SH-SY5Y (cell line): ENCODE measurements around the gene CCRL2.

ENCODE experiments used
- GATA2 ChIP-seq: IDR thresholded peaks from 2 replicates; pipeline ENCODE4 v1.6.1; 2011; ENCODE audit warnings: mild to moderate bottlenecking, low read depth, low read length
- GATA3 ChIP-seq: IDR thresholded peaks from 2 replicates; pipeline ENCODE4 v1.6.1; 2011; ENCODE audit warnings: low read depth, mild to moderate bottlenecking, low read length, moderate library complexity

GRCh38 chr3:46401579-46401978 is 5.5 kb upstream of the CCRL2 start:
- TF ChIP-seq GATA2, result no peak
- TF ChIP-seq GATA3, result no peak
